HG02588 (cell line): ENCODE data around the gene OASL.

Experiments
- ATAC-seq: cut with Tn5 transposase; IDR thresholded peaks from one replicate; pipeline ENCODE4 v1.9.1; 2021; ENCODE audit warnings: mild to moderate bottlenecking, moderate library complexity; ENCODE audit not compliant: unreplicated experiment

Gene OASL

GRCh38 chr12:120992989-120993388 is 46.1 kb downstream of the OASL start:
- no peak for ATAC-seq

- no peak for ATAC-seq
Measured at GRCh38 chr12:120991965-120992364, 47.1 kb downstream of the OASL start.

GRCh38 chr12:120990487-120991055 is 48.5 kb downstream of the OASL start:
- ATAC-seq = no peak

GRCh38 chr12:120989687-120990086 is 49.4 kb downstream of the OASL start:
- no peak for ATAC-seq

- ATAC-seq = no peak
Measured at GRCh38 chr12:120988658-120989057, 50.4 kb downstream of the OASL start.

GRCh38 chr12:120988234-120988633 is 50.8 kb downstream of the OASL start:
- ATAC-seq = no peak

- no peak for ATAC-seq
Measured at GRCh38 chr12:120984351-120984898, 54.6 kb downstream of the OASL start.

GRCh38 chr12:120983759-120984158 is 55.3 kb downstream of the OASL start:
- no peak for ATAC-seq

GRCh38 chr12:120982659-120983058 is 56.4 kb downstream of the OASL start:
- ATAC-seq = no peak

- ATAC-seq = no peak
Measured at GRCh38 chr12:120981407-120981941, 57.6 kb downstream of the OASL start.

- ATAC-seq = no peak
Measured at GRCh38 chr12:120980800-120981368, 58.2 kb downstream of the OASL start.

- ATAC-seq = no peak
Measured at GRCh38 chr12:120979862-120980696, 59.0 kb downstream of the OASL start.

GRCh38 chr12:120979220-120979861 is 59.7 kb downstream of the OASL start:
- no peak for ATAC-seq

GRCh38 chr12:120978296-120979219 is 60.5 kb downstream of the OASL start, which contains the start of gene HNF1A:
Gene HNF1A (plus strand): TSS chr12:120978543. CDS start chr12:120978769, 226 bp downstream.
- no peak for ATAC-seq

- ATAC-seq = no peak
Measured at GRCh38 chr12:120977531-120978295, 61.3 kb downstream of the OASL start.

GRCh38 chr12:120972870-120973543 is 66.0 kb downstream of the OASL start:
- no peak for ATAC-seq

GRCh38 chr12:120971299-120972180 is 67.5 kb downstream of the OASL start:
- no peak for ATAC-seq

- no peak for ATAC-seq
Measured at GRCh38 chr12:120970310-120970709, 68.7 kb downstream of the OASL start.
